ENCODE data around the gene ANKRD6.

DNA sequence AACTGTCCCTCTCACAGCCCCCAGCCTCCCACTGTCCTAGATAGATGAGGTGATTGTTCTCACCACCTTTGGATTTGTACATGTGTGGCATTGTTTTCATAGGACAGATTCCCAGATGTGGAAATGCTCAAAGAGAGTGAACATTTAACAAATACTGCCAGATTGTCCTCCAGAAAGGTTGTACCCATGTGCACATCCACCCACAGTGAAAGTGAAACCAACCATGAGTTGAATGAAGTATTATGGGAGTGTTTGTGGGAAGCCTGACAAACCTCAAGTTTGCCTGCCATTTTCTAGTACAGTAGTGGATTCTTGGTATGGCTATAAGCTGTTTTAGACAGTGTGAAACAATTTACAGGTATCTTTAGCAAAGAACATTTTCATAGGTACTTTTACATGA is 42.7 kb downstream of the ANKRD6 start:
- TF ChIP-seq, protein P1, sequence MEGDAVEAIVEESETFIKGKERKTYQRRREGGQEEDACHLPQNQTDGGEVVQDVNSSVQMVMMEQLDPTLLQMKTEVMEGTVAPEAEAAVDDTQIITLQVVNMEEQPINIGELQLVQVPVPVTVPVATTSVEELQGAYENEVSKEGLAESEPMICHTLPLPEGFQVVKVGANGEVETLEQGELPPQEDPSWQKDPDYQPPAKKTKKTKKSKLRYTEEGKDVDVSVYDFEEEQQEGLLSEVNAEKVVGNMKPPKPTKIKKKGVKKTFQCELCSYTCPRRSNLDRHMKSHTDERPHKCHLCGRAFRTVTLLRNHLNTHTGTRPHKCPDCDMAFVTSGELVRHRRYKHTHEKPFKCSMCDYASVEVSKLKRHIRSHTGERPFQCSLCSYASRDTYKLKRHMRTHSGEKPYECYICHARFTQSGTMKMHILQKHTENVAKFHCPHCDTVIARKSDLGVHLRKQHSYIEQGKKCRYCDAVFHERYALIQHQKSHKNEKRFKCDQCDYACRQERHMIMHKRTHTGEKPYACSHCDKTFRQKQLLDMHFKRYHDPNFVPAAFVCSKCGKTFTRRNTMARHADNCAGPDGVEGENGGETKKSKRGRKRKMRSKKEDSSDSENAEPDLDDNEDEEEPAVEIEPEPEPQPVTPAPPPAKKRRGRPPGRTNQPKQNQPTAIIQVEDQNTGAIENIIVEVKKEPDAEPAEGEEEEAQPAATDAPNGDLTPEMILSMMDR (IDR thresholded peaks at IDR 0.05), result no peak
- no peak for TF ChIP-seq POLR2A (IDR thresholded peaks at IDR 0.05)
